MM.1S (cell line): ENCODE results near the gene MROH2A.

Experiments used
- CTCF ChIP-seq: fragments of 300-600 bp; sonication (generic); IDR thresholded peaks from 2 replicates; pipeline ENCODE4 v1.5.1; 2016; ENCODE audit warnings: antibody characterized with exemption, low read length, mixed read lengths
- EZH2 ChIP-seq: fragments of 300-600 bp; sonication (generic); optimal IDR thresholded peaks from 2 replicates; pipeline ENCODE3; 2017; ENCODE audit warnings: low read depth, mild to moderate bottlenecking, antibody characterized with exemption, low read length, mixed read lengths

DNA sequence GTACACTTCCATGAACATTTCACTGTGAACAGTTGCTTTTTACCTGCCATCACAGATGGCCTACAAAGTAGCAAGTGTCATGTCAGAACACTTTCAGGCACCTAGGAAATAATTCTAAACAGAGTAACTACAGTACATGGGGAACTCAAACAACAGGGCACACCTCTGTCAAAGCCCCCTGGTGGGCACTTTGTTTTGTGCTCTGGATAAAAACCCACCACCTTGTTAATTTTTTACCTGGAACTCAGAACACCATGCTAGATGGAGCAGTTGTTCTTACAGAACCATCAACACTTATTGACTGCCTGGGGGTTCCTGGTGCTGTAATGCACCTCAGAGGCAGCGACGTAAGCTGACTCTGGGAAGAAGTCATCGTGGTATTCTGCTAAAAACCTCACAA is 87.7 kb downstream of the MROH2A start:
- TF ChIP-seq CTCF = no peak
- TF ChIP-seq EZH2 = no peak
